H1 (cell line): ENCODE measurements around the gene UVSSA. TPM values are rescaled to one million over a fixed set of nuclear protein-coding genes. Genes with fewer than 3 reads are reported as not detected.

ENCODE experiments used
- BRCA1 ChIP-seq: IDR thresholded peaks from 2 replicates; pipeline ENCODE4 v1.6.1; 2012; ENCODE audit warnings: low read depth, low read length, improper control_type of control experiment
- CBX8 ChIP-seq: fragments of 300-800, 300-1000 bp; sonication (generic); IDR thresholded peaks from 2 replicates; pipeline ENCODE4 v1.7.1; 2016; ENCODE audit warnings: low read depth, low read length, borderline replicate concordance
- EZH2 ChIP-seq: fragments of 200-600 bp; sonication (generic); IDR thresholded peaks from 2 replicates; pipeline ENCODE4 v1.7.1; 2012; ENCODE audit warnings: low read depth, mild to moderate bottlenecking, moderate library complexity, low read length, inconsistent platforms; ENCODE audit not compliant: severe bottlenecking
- KDM4A ChIP-seq: IDR thresholded peaks from one replicate; pipeline ENCODE4 v1.7.1; 2012; ENCODE audit warnings: low read depth, mild to moderate bottlenecking, moderate library complexity, low read length, inconsistent platforms; ENCODE audit not compliant: severe bottlenecking
- KDM5A ChIP-seq: fragments of 200-600 bp; IDR thresholded peaks from 2 replicates; pipeline ENCODE4 v1.7.1; 2012; ENCODE audit warnings: mild to moderate bottlenecking, low read length, inconsistent platforms, mixed read lengths
- POLR2A ChIP-seq, 2 experiments: IDR thresholded peaks; 1 replicate in 1 of 2; 2 replicates in 1 of 2; pipeline ENCODE4 v1.6.1; 2011; ENCODE audit warnings: low read depth in 2 of 2, low read length in 2 of 2, mild to moderate bottlenecking in 2 of 2; ENCODE audit errors: control extremely low read depth in 1 of 2
- SIRT6 ChIP-seq: IDR thresholded peaks from one replicate; pipeline ENCODE4 v1.7.1; 2012; ENCODE audit warnings: low read length, inconsistent platforms
- TBP ChIP-seq: IDR thresholded peaks from 2 replicates; pipeline ENCODE4 v1.6.1; 2011; ENCODE audit warnings: low read depth, low read length, improper control_type of control experiment
- TEAD4 ChIP-seq: IDR thresholded peaks from 2 replicates; pipeline ENCODE4 v1.6.1; 2012; ENCODE audit warnings: low read depth, low read length, inconsistent platforms, mixed read lengths
- ZNF274 ChIP-seq: IDR thresholded peaks from 2 replicates; pipeline ENCODE4 v1.7.0; 2012; ENCODE audit warnings: low read length, borderline replicate concordance; ENCODE audit errors: extremely low read depth
- polyA plus RNA-seq, 7 experiments: library from polyadenylated mRNA; depleted of rRNA in 3 of 7; stranded (reverse) in 5 of 7; unstranded in 2 of 7; fragments of >200 nt in 5 of 7; fragments of 200-250 nt in 2 of 7; gene quantifications; 1 replicate in 5 of 7; 2 replicates in 1 of 7; 4 replicates in 1 of 7; pipeline versions ENCODE4 v1.2.1 to v1.2.3, GENCODE V29; 2011 to 2013; ENCODE audit warnings: missing spikeins in 2 of 7, mixed read lengths in 2 of 7
- total RNA-seq: library from RNA; stranded (reverse); fragmentation: NEBNext Ultra II Directional; extraction: Animal tissue kit (Norgen Biotek cat#: 25700); gene quantifications from 2 replicates; pipeline ENCODE4 v1.2.1, GENCODE V29; 2021

UVSSA gene
- total and polyA plus RNA-seq, 2 of the 8 experiments (the other 6 are each of a cell fraction or from before 2014, with no cell fraction given): 14.5 to 19.4 TPM

DNA sequence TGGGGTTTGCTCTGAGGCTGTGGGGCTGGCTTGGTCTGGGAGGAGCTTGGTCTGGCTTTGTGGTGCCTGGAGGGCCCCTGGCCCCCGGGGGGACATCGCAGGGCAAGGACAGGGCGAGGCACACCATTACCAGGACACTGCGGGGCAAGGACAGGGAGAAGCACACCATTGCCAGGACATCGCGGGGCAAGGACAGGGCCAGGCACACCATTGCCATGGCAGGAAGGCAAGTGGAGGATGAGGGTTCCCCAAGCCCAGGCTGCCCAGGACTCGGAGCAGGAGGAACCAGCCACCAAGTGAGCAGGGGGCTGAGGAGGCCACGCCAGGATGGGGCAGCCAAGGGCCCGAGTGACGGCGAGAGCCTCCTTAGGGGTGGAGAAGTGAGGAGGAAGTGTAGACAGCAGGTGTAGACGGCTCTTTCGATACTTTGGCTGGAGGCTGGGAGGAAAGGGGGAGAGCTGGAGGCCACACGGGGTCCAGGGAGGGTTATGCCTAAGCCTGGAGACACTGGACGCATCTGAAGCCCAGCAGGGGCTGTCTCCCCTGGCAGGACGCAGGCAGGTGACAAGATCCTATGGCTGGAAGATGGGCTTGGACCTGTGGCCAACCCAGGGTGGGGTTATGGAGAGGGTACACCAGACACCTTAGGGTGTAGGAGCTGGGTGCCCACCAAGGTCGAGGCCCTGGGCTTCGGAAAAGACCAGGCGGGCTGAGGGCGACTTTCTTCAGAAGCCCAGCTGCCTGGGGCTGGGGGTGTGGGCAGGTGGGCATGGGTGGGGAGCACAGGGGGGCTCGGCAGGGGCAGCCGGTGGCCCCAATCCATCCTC lies 51.9 kb downstream of the UVSSA start (continued):
- TF ChIP-seq ZNF274 (no peak), TBP (no peak), EZH2 (no peak), TEAD4 (no peak), POLR2A (IDR thresholded peaks at IDR 0.05; ENCODE audit: control extremely low read depth in 1 of 2, low read depth in 2 of 2, low read length in 2 of 2) (no peak), SIRT6 (no peak), CBX8 (no peak), KDM5A (no peak), BRCA1 (no peak), KDM4A (no peak)
